A673 (cell line): ENCODE results near the gene CLGN. TPM values are rescaled to one million over a fixed set of nuclear protein-coding genes. Genes with fewer than 3 reads are reported as not detected.

ENCODE experiments used
- Bru-seq: library from RNA; stranded (reverse); fragments of 400-500 nt; gene quantifications from one replicate; lab custom pipeline; 2021; lab: Mats Ljungman, UMichigan
- BruChase-seq, 2 experiments: library from RNA; stranded (reverse); fragments of 400-500 nt; gene quantifications; one replicate each; lab custom pipeline; 2021; lab: Mats Ljungman, UMichigan
- BruUV-seq: library from RNA; stranded (reverse); fragments of 400-500 nt; replicated peaks from 2 replicates; lab custom pipeline; 2021; lab: Mats Ljungman, UMichigan
- CTCF ChIA-PET: fragments of 300-600 bp; sonication (Branson Sonifier 250); formaldehyde crosslinking; loops from one replicate; lab custom pipeline; 2022; ENCODE audit warnings: antibody characterized with exemption; lab: Charles Lee
- POLR2A ChIA-PET: fragments of 300-600 bp; sonication (Branson Sonifier 250); formaldehyde crosslinking; loops from one replicate; lab custom pipeline; 2022; ENCODE audit warnings: antibody characterized with exemption; ENCODE audit not compliant: low non-redundant PET; lab: Charles Lee
- DNase-seq: peaks from one replicate; pipeline ENCODE4 v3.0.0-alpha.2; 2015; ENCODE audit warnings: low spot score
- H3K27ac ChIP-seq: fragments of 200-600 bp; sonication (generic); 2 replicates; pipeline ENCODE4 v1.5.1; 2016; ENCODE audit warnings: mixed run types, low read depth, mild to moderate bottlenecking, mixed read lengths, antibody characterized with exemption, low read length; ENCODE audit not compliant: poor library complexity, severe bottlenecking
- H3K27me3 ChIP-seq: fragments of 200-600 bp; sonication (generic); replicated peaks from 2 replicates; pipeline ENCODE4 v1.6.1; 2017; ENCODE audit warnings: mixed run types, low read depth, mild to moderate bottlenecking, mixed read lengths, antibody characterized with exemption, low read length; ENCODE audit not compliant: insufficient read depth, poor library complexity
- H3K36me3 ChIP-seq: fragments of 200-600 bp; sonication (generic); 2 replicates; pipeline ENCODE4 v1.6.1; 2016; ENCODE audit warnings: mixed run types, mild to moderate bottlenecking, mixed read lengths, antibody characterized with exemption, low read length; ENCODE audit not compliant: insufficient read depth, poor library complexity, severe bottlenecking
- H3K4me1 ChIP-seq: fragments of 200-600 bp; sonication (generic); 2 replicates; pipeline ENCODE4 v1.6.1; 2017; ENCODE audit warnings: mixed run types, mild to moderate bottlenecking, mixed read lengths, antibody characterized with exemption, low read length; ENCODE audit not compliant: insufficient read depth, poor library complexity, severe bottlenecking
- H3K4me3 ChIP-seq: fragments of 200-600 bp; sonication (generic); 2 replicates; pipeline ENCODE4 v1.5.1; 2016; ENCODE audit warnings: low read depth, mixed run types, mild to moderate bottlenecking, mixed read lengths, low read length; ENCODE audit not compliant: poor library complexity, severe bottlenecking
- H3K9me3 ChIP-seq: fragments of 200-600 bp; sonication (generic); 2 replicates; pipeline ENCODE4 v1.6.1; 2016; ENCODE audit warnings: mixed run types, low read depth, mild to moderate bottlenecking, mixed read lengths, antibody characterized with exemption, low read length; ENCODE audit not compliant: poor library complexity, severe bottlenecking
- EZH2 ChIP-seq: fragments of 200-600 bp; sonication (generic); IDR thresholded peaks from 2 replicates; pipeline ENCODE4 v1.6.1; 2017; ENCODE audit warnings: borderline replicate concordance, low read depth, mild to moderate bottlenecking, mixed read lengths, antibody characterized with exemption, low read length; ENCODE audit not compliant: poor library complexity, severe bottlenecking
- intact Hi-C: fragments of 100-400 bp; cut with micrococcal nuclease; formaldehyde crosslinking; loops from one replicate; pipeline ENCODE4 v1.10.0; 2022; ENCODE audit not compliant: unreplicated experiment
- long read RNA-seq: library from polyadenylated mRNA; stranded (forward); transcript quantifications from one replicate; pipeline ENCODE4 v2.0.0, GENCODE V29; 2022
- total RNA-seq: library from RNA; stranded (reverse); gene quantifications from 2 replicates; pipeline ENCODE4 v1.2.3, GENCODE V29; 2021
- TF ChIP-seq, protein P1 (sequence below): fragments of 300-800, 200-600 bp; sonication (generic); conservative IDR thresholded peaks from 2 replicates; pipeline ENCODE4 v1.5.1; 2017; ENCODE audit warnings: low read depth, mild to moderate bottlenecking, antibody characterized with exemption, low read length, moderate library complexity, mixed read lengths

The CLGN gene, protein sequence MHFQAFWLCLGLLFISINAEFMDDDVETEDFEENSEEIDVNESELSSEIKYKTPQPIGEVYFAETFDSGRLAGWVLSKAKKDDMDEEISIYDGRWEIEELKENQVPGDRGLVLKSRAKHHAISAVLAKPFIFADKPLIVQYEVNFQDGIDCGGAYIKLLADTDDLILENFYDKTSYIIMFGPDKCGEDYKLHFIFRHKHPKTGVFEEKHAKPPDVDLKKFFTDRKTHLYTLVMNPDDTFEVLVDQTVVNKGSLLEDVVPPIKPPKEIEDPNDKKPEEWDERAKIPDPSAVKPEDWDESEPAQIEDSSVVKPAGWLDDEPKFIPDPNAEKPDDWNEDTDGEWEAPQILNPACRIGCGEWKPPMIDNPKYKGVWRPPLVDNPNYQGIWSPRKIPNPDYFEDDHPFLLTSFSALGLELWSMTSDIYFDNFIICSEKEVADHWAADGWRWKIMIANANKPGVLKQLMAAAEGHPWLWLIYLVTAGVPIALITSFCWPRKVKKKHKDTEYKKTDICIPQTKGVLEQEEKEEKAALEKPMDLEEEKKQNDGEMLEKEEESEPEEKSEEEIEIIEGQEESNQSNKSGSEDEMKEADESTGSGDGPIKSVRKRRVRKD
- total RNA-seq (7.3 and 9.2 TPM in 2 replicates), Bru-seq, nascent RNA (percentile 56 among the genes with signal in this experiment), BruChase-seq, experiment 1, labeled RNA remaining after a 2-hour chase (percentile 49 among the genes with signal in this experiment), BruChase-seq, experiment 2, labeled RNA remaining after a 6-hour chase (percentile 57 among the genes with signal in this experiment)
- long read RNA-seq, transcript CLGN-201 (15 exons, 3,043 nt) = major isoform, 29 of 36 reads
- long read RNA-seq, partial matches to known transcripts = 4 of 36 reads
- long read RNA-seq, other reads (novel, unspliced or antisense) = 2 of 36 reads

- Histone ChIP-seq H3K4me1 (no peaks in the 10 kb centered on the region), H3K36me3 (no peaks in the 10 kb centered on the region), H3K9me3 (no peaks in the 10 kb centered on the region), H3K27me3 (no peaks in the 10 kb centered on the region), H3K4me3 (peak within 1 kb of the TSS; percentile 68), H3K27ac (peak within 1 kb of the TSS; percentile 29)
- ChIA-PET POLR2A (interaction anchor here (0.6 kb wide), 1 partner anchor 489 kb away, joined by 3 read pairs; no protein-coding TSS in a partner anchor), CTCF (interaction anchor here (0.7 to 1.2 kb wide), 2 partner anchors 54 to 424 kb away, joined by 3 to 4 read pairs; partner anchors contain the start of gene SCOC)
- DNase-seq = peak; percentile 87
- no TSS peak for BruUV-seq
- TF ChIP-seq, protein P1, sequence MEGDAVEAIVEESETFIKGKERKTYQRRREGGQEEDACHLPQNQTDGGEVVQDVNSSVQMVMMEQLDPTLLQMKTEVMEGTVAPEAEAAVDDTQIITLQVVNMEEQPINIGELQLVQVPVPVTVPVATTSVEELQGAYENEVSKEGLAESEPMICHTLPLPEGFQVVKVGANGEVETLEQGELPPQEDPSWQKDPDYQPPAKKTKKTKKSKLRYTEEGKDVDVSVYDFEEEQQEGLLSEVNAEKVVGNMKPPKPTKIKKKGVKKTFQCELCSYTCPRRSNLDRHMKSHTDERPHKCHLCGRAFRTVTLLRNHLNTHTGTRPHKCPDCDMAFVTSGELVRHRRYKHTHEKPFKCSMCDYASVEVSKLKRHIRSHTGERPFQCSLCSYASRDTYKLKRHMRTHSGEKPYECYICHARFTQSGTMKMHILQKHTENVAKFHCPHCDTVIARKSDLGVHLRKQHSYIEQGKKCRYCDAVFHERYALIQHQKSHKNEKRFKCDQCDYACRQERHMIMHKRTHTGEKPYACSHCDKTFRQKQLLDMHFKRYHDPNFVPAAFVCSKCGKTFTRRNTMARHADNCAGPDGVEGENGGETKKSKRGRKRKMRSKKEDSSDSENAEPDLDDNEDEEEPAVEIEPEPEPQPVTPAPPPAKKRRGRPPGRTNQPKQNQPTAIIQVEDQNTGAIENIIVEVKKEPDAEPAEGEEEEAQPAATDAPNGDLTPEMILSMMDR = peak; percentile 71
- TF ChIP-seq EZH2 = no peak
- intact Hi-C loops = loop anchor here (5.0 kb wide), 1 partner anchor 425 kb away; no protein-coding TSS in a partner anchor
Measured at GRCh38 chr4:140427106-140427918, at the start of gene CLGN. Gene CLGN (minus strand): TSS chr4:140427648. CDS start chr4:140413078, 14,570 bp downstream.

- intact Hi-C loops = no loop called here
- TF ChIP-seq, protein P1 = no peak
- no peak for TF ChIP-seq EZH2
- no peak overlapping the region for H3K4me3 ChIP-seq
- ChIA-PET POLR2A (no interaction called here), CTCF (no interaction called here)
- BruUV-seq = no TSS peak
- H3K9me3 ChIP-seq = no peaks in the 10 kb centered on the region
- no peaks in the 10 kb centered on the region for H3K36me3 ChIP-seq
- DNase-seq = peak; percentile 60
- H3K4me1 ChIP-seq = peaks cover 14% of the 10 kb centered on the region
- peak overlapping the region; percentile 60 for H3K27ac ChIP-seq
- H3K27me3 ChIP-seq = no peaks in the 10 kb centered on the region
Measured at GRCh38 chr4:140472156-140472555, 44.7 kb upstream of the CLGN start.
